Central memory CD4-positive, alpha-beta T cell (primary cell): Measurements from ENCODE around the gene GABRG3.

Source experiments
- DNase-seq: peaks from one replicate; pipeline ENCODE4 v3.0.0; 2022
- total RNA-seq, 3 experiments: gene quantifications; one replicate each; lab custom pipeline; 2026; lab: John Stamatoyannopoulos, UW

Gene GABRG3
- total RNA-seq: 0 reads per million in 3 experiments

DNA sequence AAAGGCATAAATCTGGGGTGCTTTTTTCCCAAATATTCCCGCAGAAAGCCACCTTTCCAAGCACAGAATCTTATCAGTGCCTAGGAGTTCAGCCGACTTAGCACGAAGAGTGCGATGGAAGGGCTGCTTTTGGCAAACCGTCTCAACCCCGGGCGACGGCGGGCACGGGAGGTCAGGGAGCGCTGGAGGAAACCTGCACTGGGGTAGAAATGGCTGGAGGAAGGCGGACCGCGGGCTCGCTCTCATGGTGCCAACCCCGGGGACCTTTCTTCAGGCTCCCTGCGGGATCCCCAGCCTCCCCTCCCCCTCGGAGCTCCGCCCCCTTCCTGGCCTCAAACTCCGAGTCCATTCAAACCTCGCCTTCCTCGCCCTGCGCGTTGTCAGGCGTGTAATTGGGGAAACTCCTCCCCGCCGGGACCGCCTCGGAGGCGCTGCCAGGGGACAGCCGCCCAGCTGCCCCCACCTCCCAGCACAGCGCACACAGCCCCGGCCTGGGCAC is at the start of gene GABRG3:
Gene GABRG3, plus strand, starts transcription at position 470 of the 499 bp plus-strand sequence.
- no peak for DNase-seq

DNA sequence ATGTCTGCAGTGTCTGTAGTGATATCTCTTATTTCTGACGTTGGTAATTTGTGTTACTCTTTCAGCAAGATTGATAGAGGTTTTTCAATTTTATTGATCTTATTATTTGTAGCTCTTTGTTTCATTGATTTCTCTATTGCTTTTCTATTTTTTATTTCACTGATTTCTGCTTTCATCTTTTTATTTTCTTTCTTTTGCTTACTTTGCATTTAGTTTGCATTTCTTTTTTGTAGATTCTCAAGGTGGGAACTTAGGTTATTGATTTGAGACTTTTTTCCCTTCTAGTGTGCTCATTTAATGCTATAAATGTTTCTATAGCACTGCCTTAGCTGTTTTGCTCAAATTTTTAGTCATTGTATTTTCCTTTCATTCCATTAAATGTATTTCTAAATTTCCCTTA is 49.5 kb upstream of the GABRG3 start:
- no peak for DNase-seq

DNA sequence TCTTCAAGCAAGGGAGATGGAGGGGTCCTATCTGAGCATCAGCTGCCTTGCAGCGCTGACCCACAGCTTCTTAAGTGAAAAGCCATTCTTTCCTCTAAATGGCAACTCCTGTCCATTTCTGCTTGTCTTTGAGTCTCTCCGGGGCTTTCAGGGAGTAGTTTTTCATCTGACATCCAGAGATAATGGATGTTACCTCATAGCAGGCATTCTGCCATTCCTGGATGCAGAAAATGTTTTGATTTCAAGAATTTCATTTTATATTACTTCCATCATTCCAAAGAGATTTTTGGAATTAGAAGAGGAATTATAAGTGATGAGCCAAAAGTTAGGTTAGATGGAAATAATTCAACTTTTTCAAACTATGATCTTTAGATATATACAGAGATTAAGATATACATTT is 44.9 kb upstream of the GABRG3 start:
- no peak for DNase-seq

DNA sequence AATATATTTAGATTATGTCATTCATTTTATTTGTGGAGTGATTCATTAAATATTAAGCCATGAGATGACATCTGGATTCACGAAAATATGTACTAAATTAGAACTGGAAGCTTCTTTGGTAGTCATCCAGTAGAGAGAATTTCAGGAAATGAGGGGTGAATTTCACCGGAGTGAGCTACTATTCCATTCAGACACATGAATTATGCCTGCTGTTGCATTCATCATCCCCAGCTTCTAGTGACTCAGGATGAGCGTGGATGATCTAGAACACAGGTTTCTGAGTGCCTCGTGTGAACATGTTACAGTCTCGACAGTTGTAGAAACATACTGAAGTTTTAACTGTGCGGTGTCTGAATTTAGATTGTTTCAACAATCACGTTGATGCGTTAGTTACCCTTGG is 42.9 kb upstream of the GABRG3 start:
- no peak for DNase-seq

DNA sequence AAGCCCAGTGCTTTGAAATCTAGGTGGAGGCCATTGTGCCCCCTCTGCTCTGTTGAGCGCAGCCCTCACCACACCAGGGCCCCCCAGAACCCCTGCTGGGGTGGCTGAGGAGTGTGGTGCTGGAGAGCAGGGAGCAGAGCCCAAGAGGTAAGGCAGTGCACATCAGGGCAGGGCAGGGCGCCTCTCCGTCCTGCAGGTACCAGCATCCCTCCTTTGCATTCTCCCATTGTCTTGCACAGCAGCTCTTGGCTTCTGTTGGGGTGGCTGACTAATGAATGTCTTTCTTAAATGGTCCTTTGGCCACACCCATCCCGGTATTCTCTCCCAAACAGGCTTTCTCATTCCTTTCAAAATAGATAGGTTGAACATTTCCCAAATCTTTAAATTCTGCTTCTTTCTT is 41.4 kb upstream of the GABRG3 start:
- DNase-seq: no peak

DNA sequence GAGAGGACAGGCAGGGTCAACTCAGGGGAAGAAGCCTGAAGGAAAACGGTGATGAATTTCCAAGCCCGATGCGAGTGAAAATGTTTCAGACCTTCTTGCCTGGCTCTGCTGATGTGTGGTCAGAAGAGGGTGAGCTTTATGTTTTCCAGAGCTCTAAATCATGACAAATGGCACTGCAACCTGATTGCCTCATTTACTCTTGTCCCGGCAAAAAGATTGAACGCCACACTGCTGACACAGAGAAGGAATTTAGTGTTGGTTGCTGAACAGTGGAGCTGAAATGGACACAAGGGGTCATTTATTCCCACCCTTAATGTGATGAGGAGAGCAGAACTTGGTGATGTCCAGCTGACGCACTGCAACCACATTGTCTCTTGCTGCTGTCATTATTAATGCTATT is 36.1 kb upstream of the GABRG3 start:
- no peak for DNase-seq

DNA sequence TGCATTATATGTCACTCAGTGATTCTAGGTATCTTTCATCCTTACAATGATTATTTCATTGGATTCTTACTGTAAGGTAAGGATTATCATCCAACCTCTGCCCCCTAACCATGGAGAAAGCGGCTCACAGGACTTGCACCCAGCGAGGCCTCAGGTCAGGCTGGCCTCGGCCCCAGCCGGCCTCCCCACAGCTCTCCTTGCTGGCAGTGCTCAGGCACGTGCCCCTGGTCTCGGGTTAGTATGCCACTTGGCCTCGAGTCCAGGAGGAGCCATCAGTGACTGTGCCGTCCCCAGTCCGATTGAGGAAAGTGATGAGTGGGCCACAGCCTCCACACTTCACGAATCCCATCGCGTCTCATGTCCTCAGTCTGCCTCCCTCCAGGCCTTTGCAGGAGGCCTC is 35.7 kb upstream of the GABRG3 start:
- no peak for DNase-seq

DNA sequence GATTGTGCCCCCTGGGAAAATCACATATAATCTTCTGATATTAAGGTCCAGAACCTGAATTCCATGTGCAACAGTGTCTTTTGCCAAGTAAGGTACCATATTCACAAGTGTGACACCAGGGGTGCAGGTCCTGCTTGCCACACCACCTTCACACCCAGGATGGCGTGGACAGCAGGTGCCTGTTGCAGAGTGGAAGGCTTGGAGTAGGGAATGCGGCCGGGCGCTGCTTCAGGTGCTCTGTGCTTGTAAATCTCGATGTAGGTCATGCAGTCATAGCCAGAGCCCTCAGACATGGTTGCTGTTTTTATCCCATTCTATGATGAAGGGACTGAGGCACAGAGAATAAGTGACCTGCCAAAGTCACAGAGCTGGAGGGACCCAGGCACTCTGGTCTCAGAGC is 34.5 kb upstream of the GABRG3 start:
- no peak for DNase-seq

DNA sequence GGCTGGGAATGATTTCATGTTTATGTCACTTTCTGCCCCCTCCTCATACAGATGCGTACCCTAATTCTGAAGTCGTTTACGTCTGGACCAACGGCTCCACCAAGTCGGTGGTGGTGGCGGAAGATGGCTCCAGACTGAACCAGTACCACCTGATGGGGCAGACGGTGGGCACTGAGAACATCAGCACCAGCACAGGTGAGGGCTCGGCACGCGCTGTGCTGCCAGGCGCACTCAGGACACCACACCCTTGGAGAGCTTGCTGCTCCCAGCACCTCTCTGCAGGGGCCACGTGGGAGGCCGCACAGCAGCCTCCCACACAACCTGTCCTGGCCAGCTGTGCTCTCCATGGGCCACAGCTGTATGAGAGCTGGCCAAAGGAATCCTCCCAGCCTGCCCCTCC is 33.8 kb upstream of the GABRG3 start:
- no peak for DNase-seq

DNA sequence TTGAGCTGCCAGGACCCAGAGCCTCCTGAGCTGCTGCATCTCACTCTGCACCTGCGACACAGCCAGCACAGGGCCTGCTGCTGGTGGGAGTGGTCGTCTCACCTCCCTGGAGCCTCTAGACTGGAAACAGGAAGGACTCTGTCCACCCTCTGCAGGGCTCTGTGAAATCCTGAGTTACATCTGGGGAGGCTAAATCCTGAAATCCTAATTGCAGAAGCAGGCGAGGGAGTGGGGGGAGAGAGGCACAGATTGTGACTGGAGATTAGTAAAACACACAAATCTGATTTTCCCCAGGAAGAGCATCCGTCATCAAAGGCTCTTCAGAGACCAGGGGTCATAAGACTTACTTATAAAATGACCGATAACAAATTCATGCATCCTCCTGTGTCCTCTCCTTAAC is 31.6 kb upstream of the GABRG3 start:
- DNase-seq: no peak

DNA sequence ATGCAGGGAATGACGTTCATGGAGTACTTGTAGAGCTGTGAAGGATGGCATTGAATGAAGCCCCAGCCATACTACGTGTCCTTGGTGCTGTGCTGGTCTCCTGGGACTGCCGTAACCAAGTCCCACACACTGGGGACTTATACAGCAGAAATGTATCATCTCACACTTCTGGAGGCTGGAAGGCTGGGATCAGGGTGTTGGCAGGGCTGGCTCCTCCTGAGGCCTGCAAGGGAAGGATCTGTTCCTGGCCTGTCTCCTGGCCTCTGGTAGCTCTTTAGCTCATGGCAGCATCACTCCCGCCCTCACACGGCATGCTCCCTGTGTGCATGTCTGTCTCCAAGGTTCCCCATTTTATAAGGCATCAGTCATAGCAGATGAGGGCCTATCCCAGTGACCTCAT is 29.5 kb upstream of the GABRG3 start:
- DNase-seq: no peak

DNA sequence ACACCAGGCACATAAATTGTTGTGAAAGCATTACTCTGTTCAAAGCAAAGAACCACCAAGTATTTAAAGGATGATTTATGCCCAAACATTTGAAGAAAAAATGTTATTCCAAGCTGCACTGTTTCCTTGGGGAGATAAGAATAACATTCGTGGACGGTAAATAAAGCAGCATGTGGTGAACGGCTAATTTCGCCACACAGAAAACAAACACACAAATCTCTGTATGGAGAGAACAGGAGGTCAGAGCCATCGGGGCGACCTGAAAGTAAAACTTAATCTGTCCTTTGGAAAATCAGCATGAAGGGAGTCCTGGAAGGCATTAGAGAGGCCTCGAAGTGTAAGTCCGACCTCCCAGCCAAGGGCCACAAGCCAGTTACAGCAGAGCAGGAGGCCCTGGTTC is 27.1 kb upstream of the GABRG3 start:
- DNase-seq: no peak

DNA sequence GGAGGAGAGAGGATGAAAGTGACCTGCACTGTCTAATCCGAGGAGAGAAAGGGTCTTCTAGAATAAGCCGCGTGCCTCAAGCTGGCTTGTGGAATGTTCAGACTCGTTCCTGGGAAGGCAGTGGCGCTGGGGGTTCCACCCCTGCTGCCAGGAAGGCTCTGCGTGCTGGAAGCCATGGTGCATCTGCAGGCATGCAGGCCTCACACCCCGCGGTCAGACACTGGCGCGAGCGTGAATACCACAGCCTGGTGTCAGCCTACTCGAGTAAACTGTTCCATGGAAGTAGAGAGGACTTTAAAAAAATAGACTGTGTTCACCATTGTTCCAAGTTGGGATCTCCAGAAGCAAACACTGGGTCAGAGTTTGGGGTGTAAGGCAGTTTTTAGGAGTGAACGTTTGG is 25.9 kb upstream of the GABRG3 start:
- DNase-seq: no peak

DNA sequence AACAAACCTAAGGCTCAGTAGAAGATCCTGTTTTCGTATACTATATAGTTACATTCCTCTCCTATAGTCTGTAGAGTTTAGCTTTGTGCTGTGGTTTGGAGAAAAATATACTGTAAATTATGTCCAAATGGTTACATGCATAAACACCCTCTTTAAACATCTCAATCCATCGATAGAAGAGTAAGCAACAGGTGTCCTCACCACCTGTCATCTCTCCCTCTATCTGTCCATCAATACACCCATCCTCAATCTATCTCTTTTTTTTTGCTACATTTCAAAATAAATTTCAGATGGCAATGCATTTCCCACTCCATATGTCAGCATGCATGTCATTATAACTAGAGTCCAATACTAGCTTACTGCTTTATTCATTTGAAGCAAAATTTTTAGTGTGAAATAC is 21.0 kb upstream of the GABRG3 start:
- no peak for DNase-seq

DNA sequence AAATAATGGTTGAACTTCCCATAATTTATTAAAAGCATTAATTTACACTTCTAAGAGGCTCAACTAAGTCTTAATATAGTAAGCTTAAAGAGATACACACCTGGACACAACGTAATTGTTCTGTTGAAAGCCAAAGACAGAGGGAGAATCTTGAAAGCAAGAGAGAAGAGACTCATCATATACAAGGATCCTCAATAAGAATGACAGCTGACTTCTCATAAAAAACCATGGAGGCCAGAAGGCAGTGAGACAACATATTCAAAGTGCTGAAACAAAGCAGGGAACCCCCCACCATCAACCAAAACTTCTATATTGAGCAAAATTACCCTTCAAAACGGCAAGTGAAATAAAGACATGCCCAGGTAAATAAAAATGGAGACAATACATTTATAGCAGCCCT is 16.6 kb upstream of the GABRG3 start:
- DNase-seq: no peak

DNA sequence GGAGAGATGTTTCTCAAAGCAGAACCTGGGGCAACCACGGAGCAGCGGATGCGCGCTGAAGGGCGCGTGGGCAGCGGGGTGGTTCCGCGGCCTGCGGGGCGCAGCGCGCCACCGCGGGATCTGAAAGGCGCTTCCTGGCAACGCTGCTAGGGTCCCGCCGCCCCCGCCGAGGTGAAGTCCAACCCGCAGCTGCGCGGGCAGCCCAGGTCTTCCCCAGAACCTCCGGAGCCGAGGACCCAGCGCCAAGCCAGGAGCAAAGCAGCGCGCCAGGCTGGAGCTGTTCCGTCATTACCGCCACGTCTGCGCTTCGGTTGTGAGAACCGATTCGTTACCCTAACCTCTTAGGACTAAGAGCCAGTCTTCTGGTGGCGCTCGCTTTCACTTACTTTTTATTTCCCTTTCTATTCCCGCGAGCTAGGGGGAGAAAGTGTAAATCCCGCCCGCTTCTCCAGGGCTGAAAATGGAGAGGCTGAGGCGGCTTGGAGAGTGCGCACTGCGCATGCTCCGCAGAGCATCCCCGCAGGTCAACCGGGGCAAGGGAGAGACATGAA is 3.2 kb upstream of the GABRG3 start:
- no peak for DNase-seq

DNA sequence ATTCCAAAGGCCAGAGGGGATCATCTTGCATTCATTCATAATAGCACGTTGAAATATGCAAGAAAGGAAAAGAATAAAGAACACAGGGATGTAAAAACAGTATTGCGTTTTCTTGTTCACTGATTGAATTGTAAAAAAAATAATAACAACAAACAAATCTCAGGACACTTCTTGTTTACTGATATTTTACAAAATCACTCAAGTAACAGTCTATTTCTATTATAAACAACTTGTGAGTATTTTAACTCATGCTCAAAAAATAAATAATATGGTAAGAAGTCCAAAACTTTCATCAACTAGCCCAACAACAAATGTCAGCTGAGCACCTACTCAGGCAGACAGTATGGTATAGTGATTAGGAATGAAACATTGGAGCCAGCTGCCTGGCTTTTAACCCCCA is 2.2 kb upstream of the GABRG3 start:
- no peak for DNase-seq

DNA sequence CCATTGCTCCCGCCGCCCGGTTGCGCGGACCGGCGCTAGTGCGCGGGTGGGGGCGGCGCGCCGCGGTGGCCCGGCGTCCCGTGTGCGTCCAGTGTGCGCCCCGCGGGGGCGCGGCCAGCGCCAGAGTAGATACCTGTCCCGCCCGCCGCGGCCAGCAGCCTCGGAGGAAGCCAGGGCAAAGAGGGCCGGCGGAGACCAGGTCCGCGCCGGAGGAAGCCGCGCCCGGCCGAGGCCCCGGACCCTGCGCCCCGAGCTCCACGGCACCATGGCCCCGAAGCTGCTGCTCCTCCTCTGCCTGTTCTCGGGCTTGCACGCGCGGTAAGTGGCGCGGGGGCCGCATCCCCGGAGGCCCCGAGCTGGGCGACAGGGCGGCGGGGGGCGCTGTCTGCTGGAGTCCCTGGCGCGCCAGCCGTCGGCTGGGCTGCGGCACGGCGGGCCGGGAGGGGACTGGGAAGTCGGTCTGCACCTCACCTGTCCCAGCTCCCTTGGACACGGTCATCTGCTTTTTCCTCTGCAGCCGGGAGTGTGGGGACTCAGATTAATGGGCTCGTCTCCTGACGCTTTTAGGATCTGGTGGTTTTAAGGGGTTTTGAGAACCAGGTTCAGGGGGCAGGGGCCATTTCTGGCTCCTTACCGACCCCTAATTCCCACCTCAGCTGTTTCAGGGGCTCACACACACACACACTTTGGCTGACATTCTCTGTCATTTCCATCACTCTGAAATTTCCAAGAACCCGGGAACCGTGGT is 464 bp downstream of the GABRG3 start:
- no peak for DNase-seq

DNA sequence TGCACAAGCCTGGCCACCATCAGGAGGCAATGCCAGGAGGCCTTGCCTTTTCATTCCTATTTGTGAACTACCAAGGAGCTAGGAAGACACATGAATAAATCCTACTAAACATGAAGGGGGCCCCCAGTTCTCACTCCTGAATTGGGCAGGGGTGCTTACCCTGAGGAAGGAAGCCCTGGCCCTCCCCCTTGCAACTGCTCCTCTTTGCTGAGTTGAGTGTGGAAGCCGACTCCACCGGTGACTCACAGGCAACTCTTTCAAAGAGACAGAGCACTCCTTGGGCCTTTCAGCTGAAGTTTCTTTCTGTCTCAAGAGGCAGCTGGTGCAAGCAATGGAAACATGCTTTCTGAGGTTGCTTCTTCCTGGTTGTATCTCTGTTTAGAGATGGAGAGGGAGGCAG is 1.7 kb downstream of the GABRG3 start:
- DNase-seq: no peak

DNA sequence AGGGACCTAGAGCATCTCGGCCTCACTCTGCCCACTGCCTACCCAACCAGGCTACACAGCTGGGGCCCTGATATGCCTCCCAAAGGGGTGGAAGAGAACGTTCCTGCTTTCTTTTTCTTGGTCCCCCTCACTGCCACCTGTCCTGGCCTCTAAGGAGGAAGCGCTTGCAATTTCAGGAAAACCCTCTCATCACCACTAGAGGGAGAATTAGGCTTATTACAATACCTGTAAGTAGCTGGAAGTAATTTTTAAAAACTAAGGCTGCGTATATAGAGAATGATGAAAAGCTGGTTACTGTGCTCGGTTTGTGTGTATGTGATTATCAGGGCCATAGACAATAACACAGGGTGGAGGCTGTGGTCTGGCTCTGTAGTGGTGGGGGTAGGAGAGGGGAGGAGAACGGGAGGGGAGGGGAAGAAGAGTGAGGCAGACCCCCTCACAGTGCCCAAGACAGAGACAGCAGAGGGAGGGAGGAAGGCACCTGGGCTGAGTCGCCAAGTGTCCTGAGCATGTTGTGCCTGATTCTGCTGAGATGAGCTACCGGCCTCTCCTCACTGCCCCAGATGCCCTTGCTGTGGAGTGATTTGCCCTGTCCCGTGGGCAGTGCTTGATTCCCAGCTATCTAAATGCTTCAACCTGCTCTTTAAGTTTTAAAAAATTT is 3.3 kb downstream of the GABRG3 start:
- no peak for DNase-seq

DNA sequence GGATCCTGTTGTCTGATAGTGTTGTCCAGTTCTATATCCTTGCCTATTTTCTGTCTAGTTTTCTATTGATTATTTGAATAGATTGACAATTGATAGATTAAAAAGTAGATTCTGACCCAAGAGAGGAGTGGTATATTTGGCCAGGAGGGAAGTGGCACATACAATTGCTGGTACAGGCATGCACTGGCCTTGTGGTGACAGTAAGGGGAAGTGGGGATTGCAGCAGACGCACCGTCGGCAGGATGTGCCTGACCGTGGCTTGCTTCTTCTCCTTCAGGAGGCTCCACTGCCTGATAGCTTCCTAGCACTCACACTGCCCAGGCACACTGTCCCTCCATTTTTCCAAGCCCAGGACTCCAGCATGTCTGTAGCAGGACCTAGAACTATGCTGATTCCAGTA is 10.5 kb downstream of the GABRG3 start:
- no peak for DNase-seq

DNA sequence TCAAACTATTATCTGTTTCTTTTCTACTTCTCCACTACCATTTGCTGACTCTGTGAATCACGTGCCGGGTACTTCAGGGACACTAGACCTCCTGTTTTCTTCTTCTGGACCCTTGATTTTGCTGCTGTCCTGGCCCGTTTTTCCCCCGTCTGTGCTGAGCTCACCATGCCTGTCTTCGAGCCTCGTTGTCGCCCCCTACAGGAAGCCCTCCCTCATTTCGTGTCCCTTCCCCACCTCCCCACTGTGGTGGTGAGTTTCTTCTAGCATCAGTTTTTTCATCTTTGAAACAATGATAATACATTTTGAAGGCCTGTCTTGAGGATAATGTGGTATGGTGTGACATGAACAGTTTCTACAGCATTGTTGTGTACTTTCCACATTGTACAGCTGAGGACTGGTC is 12.8 kb downstream of the GABRG3 start:
- DNase-seq: no peak

DNA sequence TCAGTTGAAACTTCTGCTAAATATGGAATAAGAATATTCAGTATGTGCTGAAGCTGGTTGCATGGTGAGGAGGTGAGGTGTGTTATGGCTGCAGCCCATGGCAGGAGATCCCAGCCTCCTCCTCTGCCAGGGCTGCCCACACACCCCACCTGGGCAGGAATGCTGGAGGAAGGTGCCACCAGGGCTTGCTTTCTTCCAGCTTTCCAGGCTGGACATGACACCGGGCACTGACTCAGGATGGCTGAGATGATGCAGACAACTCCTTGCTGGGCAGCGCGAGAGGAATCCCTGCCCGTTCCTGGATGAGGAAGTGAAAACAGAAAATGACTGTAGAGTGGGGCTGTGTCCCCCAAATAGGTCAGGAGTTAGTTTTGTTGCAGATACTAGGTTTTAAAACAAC is 14.1 kb downstream of the GABRG3 start:
- DNase-seq: no peak

DNA sequence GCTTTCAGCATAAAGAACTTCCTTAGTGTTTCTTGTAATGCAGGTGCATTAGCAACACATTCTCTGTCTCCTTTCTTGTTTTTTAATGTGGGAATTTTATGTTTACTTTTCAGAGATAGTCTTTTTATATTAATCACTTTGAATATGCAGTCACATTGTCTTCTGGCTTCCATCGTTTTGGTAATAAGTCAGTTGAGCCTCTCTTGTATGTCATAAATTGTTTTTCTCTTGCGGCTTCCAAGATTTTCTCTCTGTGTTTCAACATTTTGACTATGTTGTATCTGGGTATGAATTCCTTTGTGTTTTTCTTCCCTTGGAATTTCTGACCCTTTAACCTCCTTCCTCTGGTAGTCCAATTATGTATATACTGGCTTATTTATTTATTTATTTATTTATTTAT is 25.3 kb downstream of the GABRG3 start:
- no peak for DNase-seq
